ENCODE data around the gene SYNJ2.

The SYNJ2 gene

DNA sequence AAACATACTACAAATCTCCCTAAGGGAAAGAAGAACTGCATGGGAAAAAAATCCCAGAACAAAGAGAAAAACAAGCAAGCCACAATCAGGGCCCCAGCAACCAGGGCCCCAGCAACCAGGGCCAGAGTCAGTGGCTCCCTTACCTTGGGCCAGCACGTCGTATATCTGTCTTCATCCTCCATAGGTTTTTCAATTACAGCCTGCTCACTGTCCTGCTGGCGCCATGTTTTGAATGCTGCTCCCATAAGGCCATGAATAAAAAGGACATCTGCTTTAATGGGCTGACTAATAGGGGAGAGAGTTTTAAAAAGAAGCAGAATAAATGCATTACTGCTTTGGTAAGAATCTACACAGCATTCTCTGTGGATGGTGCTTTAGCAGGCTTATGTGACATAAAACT, 137.2 kb downstream of the SYNJ2 start:
- Histone ChIP-seq H3K4me1 (ENCODE audit: insufficient read depth, insufficient read length) (no peaks in the 10 kb centered on the region), H3K36me3 (ENCODE audit: insufficient read depth, insufficient read length, low read length) (peaks cover 26% of the 10 kb centered on the region), H3K9me3 (ENCODE audit: insufficient read depth, low read length) (no peaks in the 10 kb centered on the region), H3K27me3 (ENCODE audit: insufficient read depth, insufficient read length) (no peaks in the 10 kb centered on the region), H3K4me3 (ENCODE audit: insufficient read length, low read depth) (no peak overlapping the region), H3K9ac (ENCODE audit: insufficient read length, low read depth) (no peak overlapping the region)
- TF ChIP-seq YY1 (IDR thresholded peaks at IDR 0.05; ENCODE audit: insufficient read depth, insufficient read length) = no peak
- no peak for TF ChIP-seq ZNF274 (IDR thresholded peaks at IDR 0.05; ENCODE audit: low read depth, low read length)
- TF ChIP-seq SUZ12 (IDR thresholded peaks at IDR 0.05; ENCODE audit: extremely low read depth, insufficient read depth, insufficient read length) = no peak
- DNase-seq (ENCODE audit: low read depth, low spot score) = no peak

- TF ChIP-seq ZNF274 (IDR thresholded peaks at IDR 0.05; ENCODE audit: low read depth, low read length) (no peak), SUZ12 (IDR thresholded peaks at IDR 0.05; ENCODE audit: extremely low read depth, insufficient read depth, insufficient read length) (no peak), YY1 (IDR thresholded peaks at IDR 0.05; ENCODE audit: insufficient read depth, insufficient read length) (no peak)
- Histone ChIP-seq H3K9ac (ENCODE audit: insufficient read length, low read depth) (no peak overlapping the region), H3K4me3 (ENCODE audit: insufficient read length, low read depth) (no peak overlapping the region), H3K36me3 (ENCODE audit: insufficient read depth, insufficient read length, low read length) (peaks cover 16% of the 10 kb centered on the region), H3K9me3 (ENCODE audit: insufficient read depth, low read length) (no peaks in the 10 kb centered on the region), H3K4me1 (ENCODE audit: insufficient read depth, insufficient read length) (no peaks in the 10 kb centered on the region), H3K27me3 (ENCODE audit: insufficient read depth, insufficient read length) (no peaks in the 10 kb centered on the region)
- no peak for DNase-seq (ENCODE audit: low read depth, low spot score)
These were observed 139.7 kb downstream of the SYNJ2 start for GRCh38 chr6:158121335-158121734.

GRCh38 chr6:158122048-158122447, 140.4 kb downstream of the SYNJ2 start:
- Histone ChIP-seq H3K9ac (ENCODE audit: insufficient read length, low read depth) (no peak overlapping the region), H3K4me1 (ENCODE audit: insufficient read depth, insufficient read length) (no peaks in the 10 kb centered on the region), H3K4me3 (ENCODE audit: insufficient read length, low read depth) (no peak overlapping the region), H3K27me3 (ENCODE audit: insufficient read depth, insufficient read length) (no peaks in the 10 kb centered on the region), H3K9me3 (ENCODE audit: insufficient read depth, low read length) (no peaks in the 10 kb centered on the region), H3K36me3 (ENCODE audit: insufficient read depth, insufficient read length, low read length) (peaks cover 14% of the 10 kb centered on the region)
- no peak for DNase-seq (ENCODE audit: low read depth, low spot score)
- TF ChIP-seq SUZ12 (IDR thresholded peaks at IDR 0.05; ENCODE audit: extremely low read depth, insufficient read depth, insufficient read length) = no peak
- no peak for TF ChIP-seq ZNF274 (IDR thresholded peaks at IDR 0.05; ENCODE audit: low read depth, low read length)
- no peak for TF ChIP-seq YY1 (IDR thresholded peaks at IDR 0.05; ENCODE audit: insufficient read depth, insufficient read length)

GRCh38 chr6:158124288-158124687, 142.6 kb downstream of the SYNJ2 start:
- no peaks in the 10 kb centered on the region for H3K9me3 ChIP-seq (ENCODE audit: insufficient read depth, low read length)
- H3K36me3 ChIP-seq (ENCODE audit: insufficient read depth, insufficient read length, low read length) = peaks cover 9% of the 10 kb centered on the region
- H3K9ac ChIP-seq (ENCODE audit: insufficient read length, low read depth) = no peak overlapping the region
- H3K4me3 ChIP-seq (ENCODE audit: insufficient read length, low read depth) = no peak overlapping the region
- no peaks in the 10 kb centered on the region for H3K27me3 ChIP-seq (ENCODE audit: insufficient read depth, insufficient read length)
- TF ChIP-seq SUZ12 (IDR thresholded peaks at IDR 0.05; ENCODE audit: extremely low read depth, insufficient read depth, insufficient read length) (no peak), YY1 (IDR thresholded peaks at IDR 0.05; ENCODE audit: insufficient read depth, insufficient read length) (no peak), ZNF274 (IDR thresholded peaks at IDR 0.05; ENCODE audit: low read depth, low read length) (no peak)
- no peak for DNase-seq (ENCODE audit: low read depth, low spot score)
- H3K4me1 ChIP-seq (ENCODE audit: insufficient read depth, insufficient read length) = no peaks in the 10 kb centered on the region

- no peaks in the 10 kb centered on the region for H3K4me1 ChIP-seq (ENCODE audit: insufficient read depth, insufficient read length)
These were observed 143.6 kb downstream of the SYNJ2 start for GRCh38 chr6:158125271-158125670.

DNA sequence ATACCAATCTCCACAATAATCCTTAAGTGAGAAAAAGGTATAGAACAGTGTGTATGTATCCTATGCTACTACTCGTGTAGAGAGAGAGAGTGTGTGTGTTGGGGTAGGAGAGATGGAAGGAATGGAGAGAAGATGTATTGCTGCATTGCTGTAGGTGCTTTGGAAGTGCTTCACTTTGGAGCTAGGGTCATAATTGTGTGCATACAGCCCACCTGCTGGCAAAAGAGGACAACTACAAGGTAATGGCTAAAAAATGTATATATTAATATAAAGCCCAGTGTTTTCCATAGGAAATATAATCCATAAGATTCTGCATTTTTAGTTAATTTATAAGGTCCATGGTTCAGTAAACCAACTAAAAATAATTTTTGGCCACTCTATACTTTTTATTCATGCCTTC, 150.3 kb downstream of the SYNJ2 start:
- Histone ChIP-seq H3K27me3 (ENCODE audit: insufficient read depth, insufficient read length) (no peaks in the 10 kb centered on the region), H3K4me3 (ENCODE audit: insufficient read length, low read depth) (no peak overlapping the region), H3K4me1 (ENCODE audit: insufficient read depth, insufficient read length) (no peaks in the 10 kb centered on the region), H3K9me3 (ENCODE audit: insufficient read depth, low read length) (no peaks in the 10 kb centered on the region), H3K36me3 (ENCODE audit: insufficient read depth, insufficient read length, low read length) (peaks cover 3% of the 10 kb centered on the region), H3K9ac (ENCODE audit: insufficient read length, low read depth) (no peak overlapping the region)
- TF ChIP-seq ZNF274 (IDR thresholded peaks at IDR 0.05; ENCODE audit: low read depth, low read length) = no peak
- no peak for TF ChIP-seq SUZ12 (IDR thresholded peaks at IDR 0.05; ENCODE audit: extremely low read depth, insufficient read depth, insufficient read length)
- TF ChIP-seq YY1 (IDR thresholded peaks at IDR 0.05; ENCODE audit: insufficient read depth, insufficient read length) = no peak
- no peak for DNase-seq (ENCODE audit: low read depth, low spot score)

More at GRCh38 chr6:158125271-158125670, 143.6 kb downstream of the SYNJ2 start:
- TF ChIP-seq ZNF274 (IDR thresholded peaks at IDR 0.05; ENCODE audit: low read depth, low read length) = no peak
- TF ChIP-seq SUZ12 (IDR thresholded peaks at IDR 0.05; ENCODE audit: extremely low read depth, insufficient read depth, insufficient read length) = no peak
- no peak for TF ChIP-seq YY1 (IDR thresholded peaks at IDR 0.05; ENCODE audit: insufficient read depth, insufficient read length)
- Histone ChIP-seq H3K4me3 (ENCODE audit: insufficient read length, low read depth) (no peak overlapping the region), H3K9me3 (ENCODE audit: insufficient read depth, low read length) (no peaks in the 10 kb centered on the region), H3K27me3 (ENCODE audit: insufficient read depth, insufficient read length) (no peaks in the 10 kb centered on the region), H3K9ac (ENCODE audit: insufficient read length, low read depth) (no peak overlapping the region), H3K36me3 (ENCODE audit: insufficient read depth, insufficient read length, low read length) (peaks cover 6% of the 10 kb centered on the region)
- DNase-seq (ENCODE audit: low read depth, low spot score) = no peak

GRCh38 chr6:158142789-158143188, 161.1 kb downstream of the SYNJ2 start:
- TF ChIP-seq SUZ12 (IDR thresholded peaks at IDR 0.05; ENCODE audit: extremely low read depth, insufficient read depth, insufficient read length) = no peak
- TF ChIP-seq YY1 (IDR thresholded peaks at IDR 0.05; ENCODE audit: insufficient read depth, insufficient read length) = no peak
- TF ChIP-seq ZNF274 (IDR thresholded peaks at IDR 0.05; ENCODE audit: low read depth, low read length) = no peak
- no peak overlapping the region for H3K9ac ChIP-seq (ENCODE audit: insufficient read length, low read depth)
- no peak for DNase-seq (ENCODE audit: low read depth, low spot score)
- no peak overlapping the region for H3K4me3 ChIP-seq (ENCODE audit: insufficient read length, low read depth)
- H3K4me1 ChIP-seq (ENCODE audit: insufficient read depth, insufficient read length) = no peaks in the 10 kb centered on the region
- H3K9me3 ChIP-seq (ENCODE audit: insufficient read depth, low read length) = no peaks in the 10 kb centered on the region
- H3K27me3 ChIP-seq (ENCODE audit: insufficient read depth, insufficient read length) = no peaks in the 10 kb centered on the region
- H3K36me3 ChIP-seq (ENCODE audit: insufficient read depth, insufficient read length, low read length) = peaks cover 15% of the 10 kb centered on the region

All from NT2/D1 (cell line).